ENCODE results near the gene FOXD2.
"Not testable (repeated sequence)": the region's sequence is repeated elsewhere in the genome, so short reads cannot be mapped to it uniquely, and the experiment has no call there.

FOXD2 gene

GRCh38 chr1:47453910-47454309, 16.1 kb downstream of the FOXD2 start:
- not testable (repeated sequence) for H3K9ac ChIP-seq (ENCODE audit: low read depth, low read length); H3K4me3 ChIP-seq (ENCODE audit: low read length); H3K9me3 ChIP-seq (replicated peaks; ENCODE audit: low read length); H3K36me3 ChIP-seq (ENCODE audit: insufficient read depth, low read length); H3K4me2 ChIP-seq (ENCODE audit: low read length); H3K4me1 ChIP-seq (ENCODE audit: control insufficient read depth, insufficient read depth, low read length)
- peaks cover 41% of the 10 kb centered on the region for H3K27me3 ChIP-seq (ENCODE audit: control insufficient read depth, insufficient read depth, low read length)

GRCh38 chr1:47456250-47456649, 18.4 kb downstream of the FOXD2 start:
- peaks cover 39% of the 10 kb centered on the region for H3K27me3 ChIP-seq (ENCODE audit: control insufficient read depth, insufficient read depth, low read length)
- H3K4me2 ChIP-seq (ENCODE audit: low read length) = no peak overlapping the region
- no peak overlapping the region for H3K9ac ChIP-seq (ENCODE audit: low read depth, low read length)
- no peaks in the 10 kb centered on the region for H3K9me3 ChIP-seq (replicated peaks; ENCODE audit: low read length)
- no peak overlapping the region for H3K4me3 ChIP-seq (ENCODE audit: low read length)
- H3K4me1 ChIP-seq (ENCODE audit: control insufficient read depth, insufficient read depth, low read length) = no peaks in the 10 kb centered on the region
- no peaks in the 10 kb centered on the region for H3K36me3 ChIP-seq (ENCODE audit: insufficient read depth, low read length)

- H3K9me3 ChIP-seq (replicated peaks; ENCODE audit: low read length); H3K4me3 ChIP-seq (ENCODE audit: low read length); H3K4me2 ChIP-seq (ENCODE audit: low read length); H3K9ac ChIP-seq (ENCODE audit: low read depth, low read length); H3K4me1 ChIP-seq (ENCODE audit: control insufficient read depth, insufficient read depth, low read length); H3K36me3 ChIP-seq (ENCODE audit: insufficient read depth, low read length): not testable (repeated sequence)
- peaks cover 34% of the 10 kb centered on the region for H3K27me3 ChIP-seq (ENCODE audit: control insufficient read depth, insufficient read depth, low read length)
Measured at GRCh38 chr1:47457547-47457946, 19.7 kb downstream of the FOXD2 start.

- H3K9ac ChIP-seq (ENCODE audit: low read depth, low read length) = no peak overlapping the region
- no peaks in the 10 kb centered on the region for H3K36me3 ChIP-seq (ENCODE audit: insufficient read depth, low read length)
- no peak overlapping the region for H3K4me3 ChIP-seq (ENCODE audit: low read length)
- no peaks in the 10 kb centered on the region for H3K4me1 ChIP-seq (ENCODE audit: control insufficient read depth, insufficient read depth, low read length)
- H3K4me2 ChIP-seq (ENCODE audit: low read length) = no peak overlapping the region
- no peaks in the 10 kb centered on the region for H3K9me3 ChIP-seq (replicated peaks; ENCODE audit: low read length)
- H3K27me3 ChIP-seq (ENCODE audit: control insufficient read depth, insufficient read depth, low read length) = peaks cover 40% of the 10 kb centered on the region
Measured at GRCh38 chr1:47459253-47459788, 21.5 kb downstream of the FOXD2 start.

GRCh38 chr1:47460040-47460439, 22.2 kb downstream of the FOXD2 start:
- Histone ChIP-seq H3K9me3 (replicated peaks; ENCODE audit: low read length) (no peaks in the 10 kb centered on the region), H3K9ac (ENCODE audit: low read depth, low read length) (no peak overlapping the region), H3K27me3 (ENCODE audit: control insufficient read depth, insufficient read depth, low read length) (peaks cover 40% of the 10 kb centered on the region), H3K4me3 (ENCODE audit: low read length) (no peak overlapping the region), H3K4me2 (ENCODE audit: low read length) (no peak overlapping the region), H3K36me3 (ENCODE audit: insufficient read depth, low read length) (no peaks in the 10 kb centered on the region), H3K4me1 (ENCODE audit: control insufficient read depth, insufficient read depth, low read length) (no peaks in the 10 kb centered on the region)

GRCh38 chr1:47460456-47460855, 22.6 kb downstream of the FOXD2 start:
- Histone ChIP-seq H3K4me2 (ENCODE audit: low read length) (no peak overlapping the region), H3K4me3 (ENCODE audit: low read length) (no peak overlapping the region), H3K9me3 (replicated peaks; ENCODE audit: low read length) (no peaks in the 10 kb centered on the region), H3K27me3 (ENCODE audit: control insufficient read depth, insufficient read depth, low read length) (peaks cover 40% of the 10 kb centered on the region), H3K4me1 (ENCODE audit: control insufficient read depth, insufficient read depth, low read length) (no peaks in the 10 kb centered on the region), H3K36me3 (ENCODE audit: insufficient read depth, low read length) (no peaks in the 10 kb centered on the region), H3K9ac (ENCODE audit: low read depth, low read length) (no peak overlapping the region)

GRCh38 chr1:47465605-47466004, 27.8 kb downstream of the FOXD2 start:
- Histone ChIP-seq H3K4me2 (ENCODE audit: low read length) (no peak overlapping the region), H3K9me3 (replicated peaks; ENCODE audit: low read length) (no peaks in the 10 kb centered on the region), H3K4me1 (ENCODE audit: control insufficient read depth, insufficient read depth, low read length) (no peaks in the 10 kb centered on the region), H3K9ac (ENCODE audit: low read depth, low read length) (no peak overlapping the region), H3K36me3 (ENCODE audit: insufficient read depth, low read length) (no peaks in the 10 kb centered on the region), H3K27me3 (ENCODE audit: control insufficient read depth, insufficient read depth, low read length) (peaks cover 19% of the 10 kb centered on the region), H3K4me3 (ENCODE audit: low read length) (no peak overlapping the region)

- Histone ChIP-seq H3K9me3 (replicated peaks; ENCODE audit: low read length) (no peaks in the 10 kb centered on the region), H3K4me2 (ENCODE audit: low read length) (no peak overlapping the region), H3K4me3 (ENCODE audit: low read length) (no peak overlapping the region), H3K27me3 (ENCODE audit: control insufficient read depth, insufficient read depth, low read length) (no peaks in the 10 kb centered on the region), H3K9ac (ENCODE audit: low read depth, low read length) (no peak overlapping the region), H3K36me3 (ENCODE audit: insufficient read depth, low read length) (no peaks in the 10 kb centered on the region), H3K4me1 (ENCODE audit: control insufficient read depth, insufficient read depth, low read length) (no peaks in the 10 kb centered on the region)
Measured at GRCh38 chr1:47468709-47469389, 31.0 kb downstream of the FOXD2 start.

GRCh38 chr1:47469390-47469759, 31.5 kb downstream of the FOXD2 start:
- no peaks in the 10 kb centered on the region for H3K4me1 ChIP-seq (ENCODE audit: control insufficient read depth, insufficient read depth, low read length)
- no peaks in the 10 kb centered on the region for H3K36me3 ChIP-seq (ENCODE audit: insufficient read depth, low read length)
- no peak overlapping the region for H3K9ac ChIP-seq (ENCODE audit: low read depth, low read length)
- H3K4me2 ChIP-seq (ENCODE audit: low read length) = no peak overlapping the region
- H3K27me3 ChIP-seq (ENCODE audit: control insufficient read depth, insufficient read depth, low read length) = no peaks in the 10 kb centered on the region
- no peaks in the 10 kb centered on the region for H3K9me3 ChIP-seq (replicated peaks; ENCODE audit: low read length)
- H3K4me3 ChIP-seq (ENCODE audit: low read length) = no peak overlapping the region

- Histone ChIP-seq H3K9me3 (replicated peaks; ENCODE audit: low read length) (no peaks in the 10 kb centered on the region), H3K4me1 (ENCODE audit: control insufficient read depth, insufficient read depth, low read length) (no peaks in the 10 kb centered on the region), H3K4me3 (ENCODE audit: low read length) (no peak overlapping the region), H3K9ac (ENCODE audit: low read depth, low read length) (no peak overlapping the region), H3K27me3 (ENCODE audit: control insufficient read depth, insufficient read depth, low read length) (no peaks in the 10 kb centered on the region), H3K36me3 (ENCODE audit: insufficient read depth, low read length) (no peaks in the 10 kb centered on the region), H3K4me2 (ENCODE audit: low read length) (no peak overlapping the region)
Measured at GRCh38 chr1:47469910-47470309, 32.1 kb downstream of the FOXD2 start.

GRCh38 chr1:47471163-47471562, 33.3 kb downstream of the FOXD2 start:
- Histone ChIP-seq H3K9ac (ENCODE audit: low read depth, low read length) (no peak overlapping the region), H3K4me2 (ENCODE audit: low read length) (no peak overlapping the region), H3K4me1 (ENCODE audit: control insufficient read depth, insufficient read depth, low read length) (no peaks in the 10 kb centered on the region), H3K27me3 (ENCODE audit: control insufficient read depth, insufficient read depth, low read length) (peaks cover 5% of the 10 kb centered on the region), H3K9me3 (replicated peaks; ENCODE audit: low read length) (no peaks in the 10 kb centered on the region), H3K4me3 (ENCODE audit: low read length) (no peak overlapping the region), H3K36me3 (ENCODE audit: insufficient read depth, low read length) (no peaks in the 10 kb centered on the region)
